GM12892 (cell line): ENCODE measurements around the gene RAD23A.

Source experiments
- POLR2A ChIP-seq: IDR thresholded peaks from 2 replicates; pipeline ENCODE4 v1.6.1; 2011; ENCODE audit warnings: low read depth, low read length, control low read depth
- POLR2AphosphoS5 ChIP-seq: IDR thresholded peaks from 2 replicates; pipeline ENCODE4 v1.6.1; 2011; ENCODE audit warnings: low read depth, low read length, control low read depth

GRCh38 chr19:12982648-12983047, 37.0 kb downstream of the RAD23A start:
- TF ChIP-seq POLR2A, result no peak
- no peak for TF ChIP-seq POLR2AphosphoS5
